Measurements from ENCODE around the gene KIAA0753.

The KIAA0753 gene

GRCh38 chr17:6568184-6568758 lies 72.2 kb downstream of the KIAA0753 start:
- no peak overlapping the region for H3K27ac ChIP-seq (ENCODE audit: low read length)

DNA sequence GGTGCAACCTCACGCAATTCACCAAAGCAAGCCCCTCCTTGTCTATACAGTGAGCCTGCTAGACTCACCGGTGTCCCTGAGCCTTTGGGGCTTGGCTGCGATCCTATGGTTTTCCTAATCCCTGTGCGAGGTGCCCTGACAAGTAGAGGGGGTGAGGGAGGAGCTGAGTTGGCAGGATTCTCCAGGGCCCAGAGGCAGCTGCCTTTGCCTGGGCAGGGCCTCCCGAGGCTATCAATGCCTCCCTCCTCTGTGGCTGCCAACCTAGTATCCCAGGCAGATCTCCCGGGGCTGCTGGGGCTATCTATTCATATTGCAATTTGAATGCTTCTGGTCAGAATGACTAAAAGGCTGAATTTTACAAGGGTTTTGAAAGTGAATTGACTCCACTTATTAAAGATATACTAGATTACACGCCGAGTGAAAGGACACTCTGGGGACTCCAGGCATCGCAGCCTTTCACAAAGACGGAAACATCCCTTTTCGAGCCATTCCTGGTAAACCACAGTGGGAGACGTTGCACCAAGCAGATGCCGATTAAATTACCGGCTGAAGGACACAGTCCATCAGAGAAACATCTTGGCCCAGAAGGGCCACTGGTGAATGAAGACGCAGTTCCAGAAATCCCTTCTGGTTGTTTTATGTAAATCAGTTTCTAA lies 72.9 kb downstream of the KIAA0753 start:
- Histone ChIP-seq H3K36me3 (replicated peaks; ENCODE audit: insufficient read depth, low read length) (no peaks in the 10 kb centered on the region), H3K4me3 (ENCODE audit: low read length) (no peak overlapping the region), H3K9me2 (replicated peaks; ENCODE audit: insufficient read depth, low read length) (no peaks in the 10 kb centered on the region), H4K20me1 (ENCODE audit: insufficient read depth, low read length) (no peaks in the 10 kb centered on the region), H2AFZ (ENCODE audit: low read length) (no peak overlapping the region), H3K4me2 (ENCODE audit: low read depth, low read length) (no peak overlapping the region), H3K9ac (ENCODE audit: low read length) (no peak overlapping the region), H3F3A (ENCODE audit: insufficient read depth, low read length) (no peaks in the 10 kb centered on the region), H3K27me3 (replicated peaks; ENCODE audit: insufficient read depth, low read length) (no peaks in the 10 kb centered on the region), H3K4me1 (ENCODE audit: low read length) (no peaks in the 10 kb centered on the region), H3K79me2 (ENCODE audit: low read length) (no peaks in the 10 kb centered on the region), H3K27ac (ENCODE audit: low read length) (no peak overlapping the region), H3K9me3 (replicated peaks; ENCODE audit: insufficient read depth, low read length) (no peaks in the 10 kb centered on the region)
- DNase-seq, result no peak
- TF ChIP-seq CTCF (IDR thresholded peaks at IDR 0.05; ENCODE audit: low read length), result no peak
- no peak for TF ChIP-seq EZH2phosphoT487 (IDR thresholded peaks at IDR 0.05; ENCODE audit: low read length)
- TF ChIP-seq EZH2 (optimal IDR thresholded peaks at IDR 0.05; ENCODE audit: low read depth, low read length), result no peak

More at GRCh38 chr17:6568184-6568758, 72.2 kb downstream of the KIAA0753 start:
- H2AFZ ChIP-seq (ENCODE audit: low read length), result no peak overlapping the region
- H3K36me3 ChIP-seq (replicated peaks; ENCODE audit: insufficient read depth, low read length), result no peaks in the 10 kb centered on the region
- no peaks in the 10 kb centered on the region for H3F3A ChIP-seq (ENCODE audit: insufficient read depth, low read length)
- H3K9me2 ChIP-seq (replicated peaks; ENCODE audit: insufficient read depth, low read length), result no peaks in the 10 kb centered on the region
- no peak overlapping the region for H3K9ac ChIP-seq (ENCODE audit: low read length)
- no peaks in the 10 kb centered on the region for H3K79me2 ChIP-seq (ENCODE audit: low read length)
- no peaks in the 10 kb centered on the region for H4K20me1 ChIP-seq (ENCODE audit: insufficient read depth, low read length)
- H3K4me2 ChIP-seq (ENCODE audit: low read depth, low read length), result no peak overlapping the region
- TF ChIP-seq EZH2 (optimal IDR thresholded peaks at IDR 0.05; ENCODE audit: low read depth, low read length), result no peak
- TF ChIP-seq EZH2phosphoT487 (IDR thresholded peaks at IDR 0.05; ENCODE audit: low read length), result no peak
- no peak for TF ChIP-seq CTCF (IDR thresholded peaks at IDR 0.05; ENCODE audit: low read length)
- H3K27me3 ChIP-seq (replicated peaks; ENCODE audit: insufficient read depth, low read length), result no peaks in the 10 kb centered on the region
- H3K9me3 ChIP-seq (replicated peaks; ENCODE audit: insufficient read depth, low read length), result no peaks in the 10 kb centered on the region
- H3K4me1 ChIP-seq (ENCODE audit: low read length), result no peaks in the 10 kb centered on the region
- H3K4me3 ChIP-seq (ENCODE audit: low read length), result no peak overlapping the region
- DNase-seq, result no peak

- H3K4me2 ChIP-seq (ENCODE audit: low read depth, low read length), result no peak overlapping the region
- H3K4me1 ChIP-seq (ENCODE audit: low read length), result no peaks in the 10 kb centered on the region
- no peaks in the 10 kb centered on the region for H4K20me1 ChIP-seq (ENCODE audit: insufficient read depth, low read length)
- H3K79me2 ChIP-seq (ENCODE audit: low read length), result no peaks in the 10 kb centered on the region
- no peaks in the 10 kb centered on the region for H3K9me3 ChIP-seq (replicated peaks; ENCODE audit: insufficient read depth, low read length)
- no peak overlapping the region for H3K4me3 ChIP-seq (ENCODE audit: low read length)
- H3K27ac ChIP-seq (ENCODE audit: low read length), result no peak overlapping the region
- no peak for TF ChIP-seq EZH2phosphoT487 (IDR thresholded peaks at IDR 0.05; ENCODE audit: low read length)
- no peak overlapping the region for H2AFZ ChIP-seq (ENCODE audit: low read length)
- H3K27me3 ChIP-seq (replicated peaks; ENCODE audit: insufficient read depth, low read length), result peaks cover 13% of the 10 kb centered on the region
- H3K9me2 ChIP-seq (replicated peaks; ENCODE audit: insufficient read depth, low read length), result no peaks in the 10 kb centered on the region
- no peaks in the 10 kb centered on the region for H3K36me3 ChIP-seq (replicated peaks; ENCODE audit: insufficient read depth, low read length)
- H3F3A ChIP-seq (ENCODE audit: insufficient read depth, low read length), result no peaks in the 10 kb centered on the region
- H3K9ac ChIP-seq (ENCODE audit: low read length), result no peak overlapping the region
- no peak for DNase-seq
Observed at GRCh38 chr17:6561446-6561845, 79.1 kb downstream of the KIAA0753 start.

GRCh38 chr17:6560496-6560895 lies 80.0 kb downstream of the KIAA0753 start:
- no peak overlapping the region for H3K27ac ChIP-seq (ENCODE audit: low read length)
- no peaks in the 10 kb centered on the region for H3K9me3 ChIP-seq (replicated peaks; ENCODE audit: insufficient read depth, low read length)
- no peaks in the 10 kb centered on the region for H3K4me1 ChIP-seq (ENCODE audit: low read length)
- DNase-seq, result no peak
- peaks cover 19% of the 10 kb centered on the region for H3K27me3 ChIP-seq (replicated peaks; ENCODE audit: insufficient read depth, low read length)
- H3K36me3 ChIP-seq (replicated peaks; ENCODE audit: insufficient read depth, low read length), result no peaks in the 10 kb centered on the region
- H3K9ac ChIP-seq (ENCODE audit: low read length), result no peak overlapping the region
- H3K4me2 ChIP-seq (ENCODE audit: low read depth, low read length), result no peak overlapping the region
- H2AFZ ChIP-seq (ENCODE audit: low read length), result no peak overlapping the region
- no peaks in the 10 kb centered on the region for H3K79me2 ChIP-seq (ENCODE audit: low read length)
- no peaks in the 10 kb centered on the region for H3F3A ChIP-seq (ENCODE audit: insufficient read depth, low read length)
- H3K4me3 ChIP-seq (ENCODE audit: low read length), result no peak overlapping the region
- H3K9me2 ChIP-seq (replicated peaks; ENCODE audit: insufficient read depth, low read length), result no peaks in the 10 kb centered on the region
- no peak for TF ChIP-seq EZH2 (optimal IDR thresholded peaks at IDR 0.05; ENCODE audit: low read depth, low read length)
- no peak for TF ChIP-seq CTCF (IDR thresholded peaks at IDR 0.05; ENCODE audit: low read length)
- H4K20me1 ChIP-seq (ENCODE audit: insufficient read depth, low read length), result no peaks in the 10 kb centered on the region

All from MM.1S (cell line).